Hematopoietic multipotent progenitor cell treated with erythropoietin and hydrocortisone succinate and interleukin-3 and kit ligand, for 8 days (in vitro differentiated cells): ENCODE results near the gene CPZ.

Experiments used
- DNase-seq: peaks from one replicate; pipeline ENCODE4 v3.0.0-alpha.2; 2015

The CPZ gene

DNA sequence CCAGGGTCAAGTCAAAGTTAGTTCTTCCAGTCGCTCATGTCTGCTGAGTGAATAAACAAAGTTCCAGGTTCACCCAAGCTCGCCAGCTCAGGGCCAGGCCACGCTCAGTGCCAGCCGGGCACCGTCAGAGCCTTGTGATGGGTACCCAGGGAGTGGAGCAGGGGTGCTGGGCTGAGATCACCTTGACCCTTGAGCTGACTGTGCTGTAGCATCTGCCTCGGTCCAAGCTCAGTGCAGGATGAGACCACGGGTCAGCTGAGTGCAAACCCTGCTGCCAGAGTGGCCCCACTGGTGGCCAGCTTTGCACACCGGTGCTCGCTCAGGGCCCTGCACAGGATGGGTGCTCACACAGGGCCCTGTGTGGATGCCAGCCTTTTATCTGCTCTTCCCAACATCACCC lies 4.3 kb downstream of the CPZ start:
- DNase-seq, result no peak

DNA sequence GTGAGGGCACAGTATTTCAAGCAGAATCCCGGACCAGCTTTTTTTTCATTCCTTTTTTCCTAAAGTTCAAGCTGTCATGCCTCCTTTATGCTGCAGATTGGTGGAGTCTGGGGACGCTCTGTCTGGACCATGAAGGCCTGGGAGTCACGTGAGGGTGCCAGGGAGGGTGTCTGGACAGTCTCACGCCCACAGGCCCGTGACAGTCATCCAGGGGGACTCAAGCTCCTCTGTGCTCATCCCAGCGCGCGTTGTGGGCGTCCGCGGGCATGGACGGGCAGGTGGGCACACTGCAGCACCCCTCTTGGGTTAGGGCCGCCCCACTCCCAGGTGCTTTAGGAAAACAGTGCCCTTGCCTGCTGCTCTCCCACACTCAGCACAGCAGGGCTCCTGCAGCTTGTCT lies 4.8 kb downstream of the CPZ start:
- DNase-seq, result no peak

DNA sequence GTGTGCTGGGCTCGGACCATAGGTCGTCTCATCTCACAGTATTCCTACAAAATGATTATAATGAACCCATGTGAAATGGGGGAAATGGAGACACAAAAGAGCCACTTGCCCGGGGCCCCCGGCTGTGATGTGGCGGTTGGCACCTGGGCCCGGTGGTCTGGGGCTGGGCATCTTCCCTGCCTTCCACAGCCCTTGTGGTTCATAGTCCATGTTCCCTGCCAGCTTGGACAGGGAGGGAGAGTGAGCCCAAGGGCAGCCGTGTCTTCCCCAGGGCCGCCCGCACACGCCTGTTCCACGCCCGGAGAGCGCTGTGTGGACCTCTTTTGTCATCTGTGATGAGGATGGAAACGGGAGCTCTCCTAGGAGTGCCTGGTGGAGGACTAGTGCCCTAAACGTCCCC lies 5.2 kb downstream of the CPZ start:
- DNase-seq, result no peak

DNA sequence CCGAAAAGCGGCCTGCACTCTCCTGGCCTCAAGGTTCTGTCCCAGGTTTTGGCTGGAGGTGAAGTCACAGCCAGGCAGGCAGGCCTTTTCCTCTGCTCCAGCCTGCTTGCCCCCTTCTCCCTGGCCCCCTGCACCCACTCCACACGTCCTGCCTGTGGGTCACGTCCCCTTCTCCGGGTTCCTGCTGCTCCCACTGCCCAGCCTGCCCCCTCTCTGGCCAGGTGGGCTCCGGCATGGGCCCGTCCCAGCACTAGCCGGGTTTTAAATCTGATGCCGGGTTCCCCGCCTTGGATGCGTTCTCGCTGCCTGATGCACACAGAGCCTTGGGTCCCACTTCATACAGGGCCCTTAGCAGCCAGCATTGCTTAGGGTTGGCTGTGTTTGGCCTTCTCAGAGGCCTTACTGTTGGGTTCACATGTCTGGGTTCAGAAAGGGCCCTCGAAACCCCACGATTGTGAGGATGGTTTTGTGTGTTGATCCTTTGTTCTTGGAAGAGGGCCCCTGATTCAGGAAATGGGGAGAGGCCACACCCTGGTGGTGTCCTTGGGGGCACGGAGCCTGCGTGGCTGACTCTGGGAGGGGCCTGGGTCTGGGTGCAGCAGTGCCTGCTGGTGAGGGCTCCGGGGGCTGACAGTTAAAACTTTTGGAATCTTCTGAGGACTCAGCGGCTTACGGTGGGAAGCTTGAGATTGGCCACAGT lies 6.0 kb downstream of the CPZ start:
- no peak for DNase-seq

DNA sequence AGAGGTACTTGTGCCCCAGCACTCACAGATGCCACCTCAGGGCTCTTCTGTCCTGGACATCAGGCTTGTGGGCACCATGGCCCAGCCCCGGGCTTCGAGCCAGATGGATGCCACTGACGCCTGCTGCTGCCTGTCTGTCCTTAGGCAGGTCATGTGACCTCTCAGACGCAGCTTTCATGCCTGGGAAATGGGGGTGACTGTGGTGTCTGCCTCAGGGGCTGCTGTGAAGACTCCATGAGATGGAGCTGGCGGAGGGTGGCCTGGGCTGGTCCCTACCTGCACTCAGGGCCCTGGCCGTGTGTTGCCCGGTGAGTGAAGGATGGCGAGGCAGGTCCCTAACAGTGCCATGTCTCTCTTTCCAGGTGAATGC lies 6.5 kb downstream of the CPZ start:
- no peak for DNase-seq

DNA sequence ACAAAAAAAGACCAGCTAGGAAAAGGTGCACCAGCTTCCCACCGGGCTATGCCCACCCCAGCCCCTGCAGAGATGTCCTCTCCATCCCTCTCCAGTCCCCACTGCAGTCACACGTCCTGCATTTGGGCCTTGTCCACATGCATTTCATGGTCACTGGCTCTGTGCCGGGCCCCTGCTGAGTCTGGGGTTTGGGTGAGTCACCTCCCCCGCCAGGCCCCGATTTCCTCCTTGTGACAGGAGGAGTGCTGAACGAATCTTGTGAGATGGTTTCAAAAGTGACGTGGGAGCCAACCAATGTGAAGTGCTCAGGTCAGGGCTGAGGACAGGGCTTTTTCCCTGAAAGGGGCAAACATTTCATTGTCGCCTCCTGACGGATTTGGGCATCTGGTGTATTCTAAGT lies 7.1 kb downstream of the CPZ start:
- no peak for DNase-seq

DNA sequence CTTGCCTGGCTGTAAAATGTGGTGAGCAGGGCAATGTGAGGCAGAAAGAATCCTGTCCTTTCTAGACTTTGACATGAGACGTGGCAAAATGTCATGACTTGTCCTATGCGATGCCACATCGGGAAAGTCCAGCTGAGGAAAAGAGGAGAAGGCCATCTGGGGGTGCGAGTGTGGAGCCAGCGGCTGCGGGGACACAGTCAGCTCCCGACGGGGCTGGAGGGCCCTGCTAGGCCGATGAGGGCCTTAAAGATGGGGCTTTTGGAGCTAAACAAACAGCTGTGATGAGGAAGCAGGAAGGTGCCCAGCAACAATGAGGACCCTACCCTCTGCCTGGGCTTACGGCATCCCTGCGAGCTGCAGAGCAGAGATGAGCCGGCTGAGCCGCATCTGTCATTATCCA lies 7.7 kb downstream of the CPZ start:
- no peak for DNase-seq

DNA sequence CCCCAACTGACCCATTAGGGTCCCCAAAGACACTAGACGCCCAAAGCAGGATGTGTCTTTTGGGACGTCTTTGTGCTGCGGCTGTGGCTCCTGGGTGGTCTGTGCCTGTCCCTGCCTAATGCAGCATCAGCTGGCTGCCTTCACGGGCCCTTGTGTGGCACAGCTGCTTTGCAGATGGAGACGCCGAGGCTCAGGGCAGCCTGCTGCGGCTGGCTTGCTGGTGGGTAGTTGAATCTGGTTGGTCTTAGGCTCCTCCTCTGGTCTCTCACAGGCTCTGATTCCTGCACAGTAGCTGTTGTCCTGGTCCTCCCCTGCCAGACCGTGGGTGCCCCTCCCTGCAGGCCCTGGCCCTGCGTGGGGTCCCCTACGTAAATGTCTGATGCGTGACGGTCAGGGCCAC lies 8.1 kb downstream of the CPZ start:
- DNase-seq, result no peak

DNA sequence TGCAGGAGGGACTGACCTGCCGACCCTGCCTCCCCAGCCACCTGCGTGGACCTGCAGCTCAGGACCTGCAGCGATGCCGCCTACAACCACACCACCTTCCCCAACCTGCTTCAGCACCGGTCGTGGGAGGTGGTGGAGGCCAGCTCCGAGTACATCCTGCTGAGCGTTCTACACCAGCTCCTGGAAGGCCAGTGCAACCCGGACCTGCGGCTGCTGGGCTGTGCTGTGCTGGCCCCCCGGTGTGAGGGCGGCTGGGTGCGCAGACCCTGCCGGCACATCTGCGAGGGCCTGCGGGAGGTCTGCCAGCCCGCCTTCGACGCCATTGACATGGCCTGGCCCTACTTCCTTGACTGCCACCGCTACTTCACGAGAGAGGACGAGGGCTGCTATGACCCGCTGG lies 8.5 kb downstream of the CPZ start:
- DNase-seq, result no peak

DNA sequence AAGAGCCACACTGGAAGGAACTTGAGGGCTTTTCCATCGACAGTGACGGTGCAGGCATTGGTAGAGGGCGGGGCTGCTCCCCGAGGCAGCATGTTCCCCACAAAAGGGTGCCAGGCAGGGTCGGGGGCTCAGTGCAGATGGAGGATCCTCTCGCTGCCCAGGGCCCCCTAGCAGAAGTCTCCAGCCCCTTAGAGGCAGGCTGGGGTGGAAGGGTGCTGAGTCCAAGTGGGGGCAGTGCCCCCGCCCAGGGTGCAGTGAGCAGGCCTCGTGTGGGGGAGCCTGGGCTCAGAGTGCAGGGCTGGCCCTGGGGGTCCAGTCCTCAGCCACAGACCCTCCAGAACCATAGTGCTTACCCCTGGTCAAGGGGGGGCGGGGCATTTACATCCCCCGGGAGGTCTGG lies 9.0 kb downstream of the CPZ start:
- no peak for DNase-seq

DNA sequence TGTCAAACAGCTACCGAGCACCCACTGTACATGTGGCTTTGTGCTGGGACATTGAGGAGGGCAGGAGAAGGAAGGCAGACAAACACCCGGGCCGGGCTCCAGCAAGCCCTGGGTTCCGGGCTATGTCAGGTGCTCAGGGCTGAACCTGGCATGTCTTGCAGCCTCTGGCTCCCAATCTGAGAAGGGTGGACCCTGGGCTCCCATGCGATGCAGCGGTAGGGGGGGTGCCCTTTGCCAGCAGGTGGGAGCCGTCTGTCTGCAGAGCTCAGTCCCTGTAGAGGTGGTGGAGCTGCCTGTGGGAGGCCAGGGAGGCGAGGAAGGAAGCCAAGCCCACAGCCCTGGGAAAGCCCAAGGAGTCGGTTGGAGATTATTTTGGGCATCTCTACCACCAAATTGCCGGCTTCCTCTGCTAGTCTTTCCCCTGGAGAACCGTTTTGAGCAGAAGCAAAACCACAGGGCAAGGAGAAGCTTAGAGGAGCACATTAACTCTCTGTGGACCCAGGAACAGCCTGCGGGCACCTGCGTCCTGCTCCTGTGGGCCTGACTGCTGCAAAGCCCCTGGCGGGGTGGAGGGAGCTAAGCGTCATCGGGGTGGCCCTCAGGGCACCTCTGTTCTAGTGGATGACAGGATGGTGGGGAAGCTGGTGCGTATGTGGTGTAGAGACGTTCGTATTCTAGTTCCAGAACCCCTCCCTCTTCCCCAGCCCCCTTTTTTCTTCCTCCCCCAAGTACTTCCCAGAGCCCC lies 10.3 kb downstream of the CPZ start:
- DNase-seq, result no peak

DNA sequence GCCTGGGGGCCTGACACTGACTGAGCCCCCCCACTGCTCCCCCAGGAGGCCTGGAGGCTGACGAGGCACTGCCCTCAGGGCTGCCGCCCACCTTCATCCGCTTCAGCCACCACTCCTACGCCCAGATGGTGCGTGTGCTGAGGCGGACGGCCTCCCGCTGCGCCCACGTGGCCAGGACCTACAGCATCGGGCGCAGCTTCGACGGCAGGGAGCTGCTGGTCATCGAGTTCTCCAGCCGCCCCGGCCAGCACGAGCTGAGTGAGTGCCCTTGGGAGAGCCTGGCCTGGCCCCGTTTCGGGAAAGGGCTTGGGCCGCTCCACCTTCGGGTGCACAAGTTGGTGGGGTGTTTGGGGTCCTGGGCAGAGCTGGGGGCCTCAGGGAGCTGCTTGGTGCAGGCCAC lies 11.4 kb downstream of the CPZ start:
- DNase-seq, result no peak

DNA sequence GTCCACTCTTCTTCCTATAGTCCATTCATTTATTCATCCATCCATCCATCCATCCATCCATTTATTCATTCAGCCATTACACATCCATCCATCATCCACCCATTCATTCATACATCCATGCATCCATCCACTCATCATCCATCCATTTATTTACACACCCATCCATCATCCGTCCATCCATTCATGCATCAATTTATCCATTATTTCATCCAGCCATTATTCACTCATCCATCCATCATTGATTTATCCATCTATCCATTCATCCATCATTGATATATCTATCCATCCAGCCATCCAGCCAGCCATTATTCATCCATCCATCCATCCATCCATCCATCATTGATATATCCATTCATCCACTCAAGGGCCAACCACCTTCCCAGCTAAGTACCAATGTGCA lies 12.7 kb downstream of the CPZ start:
- DNase-seq, result no peak

DNA sequence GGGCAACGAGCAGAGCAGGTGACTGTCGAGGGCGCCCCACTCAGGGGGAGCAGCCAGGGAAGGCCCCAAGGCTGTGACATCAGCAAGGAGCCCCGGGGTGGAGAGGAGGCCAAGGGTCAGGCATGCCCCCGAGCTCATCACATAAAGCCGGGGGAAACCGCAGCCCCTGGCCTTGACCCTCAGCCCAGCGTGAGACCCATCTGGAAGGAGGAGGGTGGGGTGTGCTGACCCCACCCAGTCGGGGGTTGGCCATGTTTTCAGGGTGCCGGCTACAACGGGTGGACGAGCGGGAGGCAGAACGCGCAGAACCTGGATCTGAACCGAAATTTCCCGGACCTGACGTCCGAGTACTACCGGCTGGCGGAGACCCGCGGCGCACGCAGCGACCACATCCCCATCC lies 13.9 kb downstream of the CPZ start:
- no peak for DNase-seq

DNA sequence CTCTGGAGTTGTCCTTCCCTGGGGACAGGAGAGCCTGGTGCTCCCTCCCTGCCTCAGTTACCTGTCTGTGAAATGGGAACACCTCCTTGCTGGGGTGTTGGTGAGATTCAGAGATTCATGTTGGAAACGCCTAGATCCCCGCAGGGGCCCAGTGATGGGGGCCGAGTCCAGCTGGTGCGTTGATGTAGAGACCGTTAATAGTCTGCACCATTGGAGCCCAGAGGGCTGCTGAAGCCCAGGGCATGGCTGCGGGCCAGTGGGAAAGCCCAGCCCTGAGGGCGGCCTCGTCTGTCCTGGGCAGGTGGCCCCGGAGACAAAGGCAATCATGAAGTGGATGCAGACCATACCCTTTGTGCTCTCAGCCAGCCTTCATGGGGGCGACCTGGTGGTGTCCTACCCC lies 14.4 kb downstream of the CPZ start:
- DNase-seq, result no peak

DNA sequence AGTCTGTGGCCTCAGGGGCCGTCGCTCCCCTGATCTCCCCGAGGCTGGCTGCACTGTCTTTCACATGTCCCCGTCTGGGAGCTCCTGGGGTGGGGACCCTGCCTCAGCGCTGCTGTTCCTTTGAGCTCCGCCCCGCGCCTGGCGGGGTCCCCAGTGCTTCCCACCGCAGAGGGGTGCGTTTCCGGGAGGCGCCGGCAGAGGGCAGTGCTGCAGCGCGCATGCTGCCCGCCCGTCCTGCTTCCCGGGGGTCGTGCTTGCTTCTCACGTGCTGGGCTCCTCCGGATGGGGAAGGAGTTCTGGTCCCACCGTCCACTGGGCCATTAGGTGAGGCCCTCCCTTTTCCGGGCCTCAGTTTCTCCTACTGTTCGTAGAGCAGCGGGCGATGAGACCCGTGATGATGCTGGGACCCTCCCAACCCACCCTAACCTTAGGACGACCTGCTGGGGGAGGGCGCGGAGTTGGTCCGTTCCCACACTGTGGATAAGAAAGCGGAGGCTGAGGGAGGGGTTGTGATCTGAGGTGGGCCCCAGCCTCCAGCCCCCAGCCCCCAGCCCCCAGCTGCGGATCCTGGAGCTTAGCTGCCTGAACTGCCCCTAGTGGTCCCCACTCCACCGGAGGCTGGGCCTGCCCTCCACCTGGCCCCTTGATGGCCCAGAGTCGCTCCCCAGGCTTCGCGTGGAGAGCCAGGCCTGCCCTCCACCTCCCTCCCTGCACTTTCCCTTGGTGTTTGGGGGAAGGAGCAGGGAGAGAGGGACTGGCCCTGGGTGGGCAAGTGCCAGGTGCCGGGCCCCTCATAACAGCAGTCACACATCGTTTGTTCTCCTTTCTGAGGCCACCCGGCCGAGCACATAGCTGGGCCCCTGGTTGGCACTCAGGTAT lies 15.3 kb downstream of the CPZ start:
- DNase-seq, result peak; percentile 2

DNA sequence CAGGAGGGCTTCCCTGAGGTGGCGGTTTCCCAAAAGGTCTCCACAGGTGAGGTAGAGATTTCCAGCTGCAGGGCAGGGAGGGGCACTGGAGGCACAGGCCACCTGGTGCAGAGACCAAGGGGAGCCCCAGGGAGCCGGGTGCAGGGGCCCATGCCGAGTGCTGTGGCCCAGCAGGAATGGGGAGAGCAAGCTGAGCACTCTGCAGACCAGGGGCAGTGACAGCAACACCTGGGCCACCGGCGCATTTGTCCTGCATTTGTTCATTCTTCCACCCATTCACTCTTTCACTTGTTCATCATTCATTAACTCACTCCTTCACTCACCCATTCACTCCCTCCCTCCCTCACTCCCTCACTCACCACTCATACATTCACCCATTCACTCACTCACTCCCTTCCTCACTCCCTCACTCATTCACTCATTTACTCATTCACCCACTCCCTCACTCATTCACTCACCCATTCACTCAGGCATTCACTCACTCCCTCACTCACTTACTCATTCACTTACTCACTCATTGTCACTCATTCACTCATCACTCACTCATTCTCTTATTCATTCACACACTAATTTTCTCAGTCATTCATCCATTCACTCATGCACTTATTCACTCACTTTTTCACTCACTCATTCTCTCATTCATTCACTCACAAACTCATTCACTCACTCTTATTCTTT lies 16.3 kb downstream of the CPZ start:
- no peak for DNase-seq

DNA sequence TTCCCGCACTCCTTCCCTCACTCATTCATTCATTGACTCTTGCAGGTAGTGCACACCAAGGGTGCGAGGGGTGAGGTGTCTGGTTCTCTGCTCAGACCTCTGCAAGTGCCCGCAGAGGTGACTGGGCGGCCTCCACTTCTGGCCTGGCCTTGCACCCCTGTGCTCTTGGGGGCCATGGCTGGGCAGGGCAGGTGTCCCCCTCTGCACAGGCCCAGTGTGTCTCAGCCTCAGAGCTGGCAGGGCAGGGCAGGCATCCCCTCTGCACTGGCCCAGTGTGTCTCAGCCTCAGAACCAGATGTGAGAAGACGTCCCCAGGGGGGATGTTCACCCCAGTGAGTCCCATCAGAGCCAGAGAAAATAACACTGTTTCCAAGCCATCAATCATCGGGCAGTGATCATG lies 16.8 kb downstream of the CPZ start:
- no peak for DNase-seq

DNA sequence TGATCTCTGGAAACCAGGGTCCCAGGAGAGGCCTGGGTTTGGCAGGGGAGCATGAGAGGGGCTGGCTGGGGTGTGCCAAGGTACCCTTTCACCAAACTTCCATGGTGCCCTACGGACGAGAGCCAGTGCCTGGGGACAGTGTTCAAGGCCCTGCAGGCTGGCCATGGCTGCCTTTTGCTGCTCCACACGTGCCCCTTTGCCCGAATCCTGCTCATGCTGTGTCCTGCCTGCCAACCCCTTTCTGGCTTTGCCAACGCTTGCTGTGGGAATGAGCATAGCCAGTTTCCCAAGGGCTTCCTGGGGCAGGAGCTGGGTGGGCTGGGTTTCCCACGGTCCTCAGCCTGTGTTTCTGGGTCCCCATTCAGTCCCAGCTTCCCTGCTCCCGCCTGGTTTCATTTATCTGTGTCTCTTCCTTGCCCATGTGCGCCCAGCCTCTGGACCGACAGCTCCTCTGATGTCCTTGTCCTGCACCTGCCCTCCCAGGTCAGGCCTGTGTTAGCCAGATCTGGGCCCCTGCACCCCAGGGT lies 17.3 kb downstream of the CPZ start:
- no peak for DNase-seq

DNA sequence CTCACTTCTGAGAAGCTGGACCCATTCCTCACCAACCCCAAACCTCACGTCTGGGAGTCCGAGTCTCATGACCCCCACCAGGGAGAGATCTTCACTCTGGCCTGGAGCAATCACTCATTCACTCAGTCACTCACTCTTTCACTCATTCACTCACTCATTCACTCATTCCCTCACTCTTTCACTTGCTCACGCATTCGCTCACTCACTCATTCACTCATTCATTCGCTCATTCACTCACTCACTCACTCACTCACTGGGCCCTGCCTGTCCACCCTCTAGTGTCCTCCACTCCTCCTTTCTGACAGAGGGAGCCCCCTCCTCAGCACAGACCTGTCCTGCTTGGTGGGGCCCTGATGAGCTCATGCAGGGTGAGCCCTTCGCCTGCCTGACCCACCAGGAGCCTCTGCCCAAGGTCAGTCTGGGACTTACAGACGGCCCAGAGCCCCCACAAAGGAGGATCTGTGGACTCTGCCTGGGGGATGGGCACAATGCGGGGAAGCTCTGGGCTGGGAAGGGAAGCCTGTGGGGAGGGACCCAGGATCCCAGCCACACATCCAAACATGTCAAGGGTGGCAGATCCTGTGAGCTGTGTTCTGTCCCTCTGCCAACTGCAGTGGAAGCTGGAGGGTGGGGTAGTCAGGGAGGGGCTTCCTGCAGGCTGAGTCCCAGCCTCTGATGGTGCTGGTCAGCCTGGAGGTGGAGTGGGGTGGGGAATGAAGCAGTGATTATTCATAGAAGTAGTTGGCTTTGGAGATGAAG lies 18.5 kb downstream of the CPZ start:
- DNase-seq, result no peak

DNA sequence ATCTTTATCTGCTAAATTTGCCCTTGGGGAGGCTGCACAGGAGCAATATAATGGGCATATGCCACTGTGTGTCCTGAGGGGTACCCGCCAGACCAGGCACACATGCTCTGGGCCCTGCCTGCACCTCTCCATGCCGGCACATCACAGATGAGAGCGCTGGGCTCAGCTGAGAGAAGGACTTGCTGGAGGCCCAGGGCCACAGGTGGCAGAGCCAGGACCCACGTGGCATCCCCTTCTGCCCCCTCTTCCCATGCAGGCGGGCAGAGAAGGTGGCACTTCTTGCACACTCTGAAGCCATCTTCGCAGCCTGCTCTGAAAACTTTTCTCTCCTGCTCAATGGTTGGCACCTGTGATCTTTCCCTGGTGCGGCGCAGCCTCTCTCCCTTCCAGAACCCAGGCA lies 20.1 kb downstream of the CPZ start:
- DNase-seq, result no peak
